ENCODE data around the gene WAPL. TPM values are rescaled to one million over a fixed set of nuclear protein-coding genes. Genes with fewer than 3 reads are reported as not detected.

WAPL gene
- total RNA-seq, 1 donor from 2014 or later, result 49.6 TPM

GRCh38 chr10:86461963-86462804 is 59.4 kb downstream of the WAPL start:
- intact Hi-C loops (cut with micrococcal nuclease), result loop anchor here (5.0 kb wide), 1 partner anchor 35 kb away; no protein-coding TSS in a partner anchor

GRCh38 chr10:86451604-86451960 is 70.0 kb downstream of the WAPL start:
- intact Hi-C loops (cut with micrococcal nuclease), result no loop called here

GRCh38 chr10:86450806-86451603 is 70.6 kb downstream of the WAPL start:
- intact Hi-C loops (cut with micrococcal nuclease), result no loop called here

- intact Hi-C loops (cut with micrococcal nuclease), result no loop called here
Measured at GRCh38 chr10:86449926-86450558, 71.5 kb downstream of the WAPL start.

GRCh38 chr10:86447432-86447831 is 74.2 kb downstream of the WAPL start:
- intact Hi-C loops (cut with micrococcal nuclease), result no loop called here

GRCh38 chr10:86446987-86447386 is 74.6 kb downstream of the WAPL start:
- intact Hi-C loops (cut with micrococcal nuclease), result no loop called here

- intact Hi-C loops (cut with micrococcal nuclease), result no loop called here
Measured at GRCh38 chr10:86446440-86446839, 75.2 kb downstream of the WAPL start.

GRCh38 chr10:86443936-86444335 is 77.7 kb downstream of the WAPL start:
- intact Hi-C loops (cut with micrococcal nuclease), result no loop called here

GRCh38 chr10:86443069-86443468 is 78.5 kb downstream of the WAPL start:
- intact Hi-C loops (cut with micrococcal nuclease), result no loop called here

GRCh38 chr10:86440874-86441843 is 80.4 kb downstream of the WAPL start:
- intact Hi-C loops (cut with micrococcal nuclease), result loop anchor here (2.0 kb wide), 1 partner anchor 40 kb away; no protein-coding TSS in a partner anchor

- intact Hi-C loops (cut with micrococcal nuclease), result no loop called here
Measured at GRCh38 chr10:86439544-86439943, 82.0 kb downstream of the WAPL start.

GRCh38 chr10:86438091-86438749 is 83.4 kb downstream of the WAPL start:
- intact Hi-C loops (cut with micrococcal nuclease), result no loop called here

GRCh38 chr10:86437447-86437846 is 84.1 kb downstream of the WAPL start:
- intact Hi-C loops (cut with micrococcal nuclease), result no loop called here

GRCh38 chr10:86436963-86437362 is 84.6 kb downstream of the WAPL start:
- intact Hi-C loops (cut with micrococcal nuclease), result no loop called here

GRCh38 chr10:86434656-86435055 is 86.9 kb downstream of the WAPL start:
- intact Hi-C loops (cut with micrococcal nuclease), result no loop called here

GRCh38 chr10:86423739-86424138 is 97.9 kb downstream of the WAPL start:
- intact Hi-C loops (cut with micrococcal nuclease), result no loop called here

- intact Hi-C loops (cut with micrococcal nuclease), result no loop called here
Measured at GRCh38 chr10:86419101-86419500, 102.5 kb downstream of the WAPL start.

- intact Hi-C loops (cut with micrococcal nuclease), result no loop called here
Measured at GRCh38 chr10:86415583-86415982, 106.0 kb downstream of the WAPL start.

GRCh38 chr10:86415116-86415515 is 106.5 kb downstream of the WAPL start:
- intact Hi-C loops (cut with micrococcal nuclease), result no loop called here

Measured in T-helper 2 cell treated with Interferon-gamma antibody and Interleukin-4, amounts not matched to agents 100 ng/mL and 5 ng/mL, for 36 hours (primary cell).